AG20443 (cell line): ENCODE data around the gene BIRC5.
"Not testable (repeated sequence)": the region's sequence is repeated elsewhere in the genome, so short reads cannot be mapped to it uniquely, and the experiment has no call there.

Experiments
- DNase-seq: peaks from one replicate; pipeline ENCODE4 v3.0.0; 2012; ENCODE audit warnings: low spot score, mixed read lengths

The BIRC5 gene

GRCh38 chr17:78240012-78240655 is 26.1 kb downstream of the BIRC5 start:
- DNase-seq: no peak

GRCh38 chr17:78240839-78241238 is 26.8 kb downstream of the BIRC5 start:
- no peak for DNase-seq

GRCh38 chr17:78241277-78242023 is 27.4 kb downstream of the BIRC5 start:
- DNase-seq: peak; percentile 38

GRCh38 chr17:78242024-78242742 is 28.1 kb downstream of the BIRC5 start:
- DNase-seq: no peak

GRCh38 chr17:78247304-78247703 is 33.3 kb downstream of the BIRC5 start:
- DNase-seq: no peak

- DNase-seq: no peak
These were observed 34.2 kb downstream of the BIRC5 start for GRCh38 chr17:78248051-78248914.

- DNase-seq: no peak
These were observed 35.2 kb downstream of the BIRC5 start for GRCh38 chr17:78249074-78249817.

- no peak for DNase-seq
These were observed 36.1 kb downstream of the BIRC5 start for GRCh38 chr17:78249818-78250806.

GRCh38 chr17:78250891-78251772 is 37.1 kb downstream of the BIRC5 start:
- peak; percentile 98 for DNase-seq

- DNase-seq: no peak
These were observed 37.7 kb downstream of the BIRC5 start for GRCh38 chr17:78251773-78252103.

- no peak for DNase-seq
These were observed 38.1 kb downstream of the BIRC5 start for GRCh38 chr17:78252111-78252634.

- no peak for DNase-seq
These were observed 38.9 kb downstream of the BIRC5 start for GRCh38 chr17:78252701-78253635.

GRCh38 chr17:78253636-78253945 is 39.5 kb downstream of the BIRC5 start:
- not testable (repeated sequence) for DNase-seq

GRCh38 chr17:78253946-78254672 is 40.1 kb downstream of the BIRC5 start:
- DNase-seq: peak; percentile 95

- DNase-seq: no peak
These were observed 41.1 kb downstream of the BIRC5 start for GRCh38 chr17:78255029-78255656.

GRCh38 chr17:78255953-78256706 is 42.1 kb downstream of the BIRC5 start:
- DNase-seq: no peak
